Ishikawa (cell line): Measurements from ENCODE around the gene CCHCR1.

Source experiments
- MAX ChIP-seq: IDR thresholded peaks from 2 replicates; pipeline ENCODE4 v1.6.1; 2012
- TAF1 ChIP-seq: IDR thresholded peaks from 2 replicates; pipeline ENCODE4 v1.6.1; 2012; ENCODE audit warnings: low read depth, mild to moderate bottlenecking

- TF ChIP-seq TAF1 (no peak), MAX (no peak)
Observed at GRCh38 chr6:31161216-31162126, 3.9 kb upstream of the CCHCR1 start.
